Kidney epithelial cell (primary cell): ENCODE measurements around the gene LAMB4. TPM values are rescaled to one million over a fixed set of nuclear protein-coding genes. Genes with fewer than 3 reads are reported as not detected.

ENCODE experiments used
- DNase-seq: peaks from one replicate; pipeline ENCODE4 v3.0.0-alpha.2; 2010; ENCODE audit warnings: low read depth
- H3K27me3 ChIP-seq: 2 replicates; pipeline ENCODE4 v1.6.0; 2011; ENCODE audit warnings: low read length; ENCODE audit not compliant: control insufficient read depth, insufficient read depth
- H3K36me3 ChIP-seq: 2 replicates; pipeline ENCODE4 v1.5.1; 2011; ENCODE audit warnings: low read length; ENCODE audit not compliant: control insufficient read depth, insufficient read depth
- H3K4me3 ChIP-seq: 2 replicates; pipeline ENCODE4 v1.5.1; 2011; ENCODE audit warnings: low read depth, mild to moderate bottlenecking, control low read depth, low read length
- total RNA-seq: library from RNA; depleted of rRNA; stranded (reverse); fragments of >200 nt; gene quantifications from 2 replicates; pipeline ENCODE4 v1.2.3, GENCODE V29; 2015
- TF ChIP-seq, protein P1 (sequence below): IDR thresholded peaks from 2 replicates; pipeline ENCODE4 v1.5.1; 2011; ENCODE audit warnings: mild to moderate bottlenecking, moderate library complexity, low read length, control low read depth, inconsistent platforms; ENCODE audit not compliant: insufficient read depth, poor library complexity, severe bottlenecking

Gene LAMB4
- total RNA-seq, 1 donor from 2014 or later = not detected

DNA sequence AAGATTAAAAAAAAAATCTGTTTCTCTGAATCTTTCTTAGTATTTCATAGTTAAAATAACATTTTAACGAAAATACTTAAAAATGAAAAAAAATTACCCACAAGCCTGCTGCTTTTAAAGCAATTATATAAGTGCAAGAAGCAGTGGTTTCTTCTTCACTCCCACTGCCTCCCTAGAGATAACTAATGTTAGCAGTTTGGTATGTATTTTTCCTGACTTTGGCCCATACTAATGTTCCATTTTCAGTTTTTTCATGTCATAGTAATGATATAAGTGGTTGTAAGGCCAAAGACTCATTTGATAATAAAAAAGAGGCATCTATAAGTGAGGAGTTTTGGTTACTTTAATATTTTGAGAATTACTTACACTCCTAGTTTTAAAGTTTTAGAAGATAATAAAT, 102.9 kb downstream of the LAMB4 start:
- TF ChIP-seq, protein P1, sequence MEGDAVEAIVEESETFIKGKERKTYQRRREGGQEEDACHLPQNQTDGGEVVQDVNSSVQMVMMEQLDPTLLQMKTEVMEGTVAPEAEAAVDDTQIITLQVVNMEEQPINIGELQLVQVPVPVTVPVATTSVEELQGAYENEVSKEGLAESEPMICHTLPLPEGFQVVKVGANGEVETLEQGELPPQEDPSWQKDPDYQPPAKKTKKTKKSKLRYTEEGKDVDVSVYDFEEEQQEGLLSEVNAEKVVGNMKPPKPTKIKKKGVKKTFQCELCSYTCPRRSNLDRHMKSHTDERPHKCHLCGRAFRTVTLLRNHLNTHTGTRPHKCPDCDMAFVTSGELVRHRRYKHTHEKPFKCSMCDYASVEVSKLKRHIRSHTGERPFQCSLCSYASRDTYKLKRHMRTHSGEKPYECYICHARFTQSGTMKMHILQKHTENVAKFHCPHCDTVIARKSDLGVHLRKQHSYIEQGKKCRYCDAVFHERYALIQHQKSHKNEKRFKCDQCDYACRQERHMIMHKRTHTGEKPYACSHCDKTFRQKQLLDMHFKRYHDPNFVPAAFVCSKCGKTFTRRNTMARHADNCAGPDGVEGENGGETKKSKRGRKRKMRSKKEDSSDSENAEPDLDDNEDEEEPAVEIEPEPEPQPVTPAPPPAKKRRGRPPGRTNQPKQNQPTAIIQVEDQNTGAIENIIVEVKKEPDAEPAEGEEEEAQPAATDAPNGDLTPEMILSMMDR = no peak
- H3K27me3 ChIP-seq = no peaks in the 10 kb centered on the region
- DNase-seq = no peak
- no peaks in the 10 kb centered on the region for H3K36me3 ChIP-seq
- no peak overlapping the region for H3K4me3 ChIP-seq

DNA sequence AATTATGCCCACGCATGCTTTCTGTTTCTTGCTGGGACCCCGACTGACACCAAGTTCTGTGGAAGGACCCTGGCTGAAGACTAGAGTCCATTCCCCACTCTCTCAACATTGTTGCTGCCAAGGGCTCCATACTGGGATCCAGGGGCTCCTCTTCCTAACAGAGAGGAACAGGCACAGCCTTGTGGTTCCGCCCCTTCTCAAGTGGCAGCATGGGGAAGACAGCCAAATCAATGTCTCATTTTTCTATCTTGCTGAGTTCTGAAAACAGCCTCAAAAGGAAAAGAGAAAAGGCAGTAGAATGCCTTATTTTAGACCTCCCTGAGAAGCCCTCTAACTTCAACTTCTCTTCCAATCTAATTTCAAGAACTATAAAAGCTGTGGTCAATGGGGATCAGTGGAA, 103.5 kb downstream of the LAMB4 start:
- H3K36me3 ChIP-seq = no peaks in the 10 kb centered on the region
- H3K27me3 ChIP-seq = no peaks in the 10 kb centered on the region
- TF ChIP-seq, protein P1 = no peak
- H3K4me3 ChIP-seq = no peak overlapping the region
- DNase-seq = no peak

DNA sequence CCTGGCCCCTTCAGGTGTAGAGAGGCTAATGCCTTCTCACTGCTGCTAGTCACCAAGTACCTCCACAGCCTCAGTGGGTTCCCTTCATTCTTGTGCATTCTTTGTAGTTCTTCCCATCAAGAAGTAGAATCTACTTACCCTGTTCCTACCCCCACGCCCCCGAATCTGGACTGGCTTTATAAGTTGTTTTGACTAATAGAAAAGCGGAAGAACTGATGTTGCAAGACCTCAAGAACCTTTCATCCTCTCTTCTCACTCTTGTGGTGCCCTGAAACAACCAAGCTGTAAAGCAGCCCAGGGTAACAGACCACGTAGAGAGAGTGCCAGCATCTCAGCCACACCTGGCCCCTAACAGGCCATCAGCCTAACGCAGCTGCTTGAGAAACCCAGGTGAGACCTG, 104.0 kb downstream of the LAMB4 start:
- DNase-seq = no peak
- TF ChIP-seq, protein P1 = no peak
- no peaks in the 10 kb centered on the region for H3K36me3 ChIP-seq
- no peak overlapping the region for H3K4me3 ChIP-seq
- H3K27me3 ChIP-seq = no peaks in the 10 kb centered on the region

DNA sequence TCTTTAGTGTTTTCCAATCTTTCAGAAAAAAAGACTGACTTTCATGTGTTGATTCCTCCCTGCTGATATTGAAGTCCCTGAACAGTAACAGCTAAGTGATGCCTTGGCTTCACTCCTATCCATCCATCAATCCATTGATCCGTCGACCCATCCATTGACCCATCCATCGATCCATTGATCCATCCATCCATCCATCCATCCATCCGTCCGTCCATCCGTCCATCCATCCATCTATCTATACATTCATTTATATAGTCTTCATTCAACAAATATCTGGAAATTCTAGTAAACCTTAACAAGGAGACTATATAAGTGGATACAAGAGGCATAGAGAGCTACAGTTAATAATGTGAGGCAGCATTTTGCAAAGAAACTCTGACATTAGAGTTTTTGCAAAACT, 105.6 kb downstream of the LAMB4 start:
- TF ChIP-seq, protein P1 = no peak
- Histone ChIP-seq H3K27me3 (no peaks in the 10 kb centered on the region), H3K4me3 (no peak overlapping the region), H3K36me3 (no peaks in the 10 kb centered on the region)
- DNase-seq = no peak

- Histone ChIP-seq H3K36me3 (no peaks in the 10 kb centered on the region), H3K4me3 (no peak overlapping the region), H3K27me3 (no peaks in the 10 kb centered on the region)
- TF ChIP-seq, protein P1 = no peak
- no peak for DNase-seq
Measured at GRCh38 chr7:108020585-108020984, 109.6 kb downstream of the LAMB4 start.

DNA sequence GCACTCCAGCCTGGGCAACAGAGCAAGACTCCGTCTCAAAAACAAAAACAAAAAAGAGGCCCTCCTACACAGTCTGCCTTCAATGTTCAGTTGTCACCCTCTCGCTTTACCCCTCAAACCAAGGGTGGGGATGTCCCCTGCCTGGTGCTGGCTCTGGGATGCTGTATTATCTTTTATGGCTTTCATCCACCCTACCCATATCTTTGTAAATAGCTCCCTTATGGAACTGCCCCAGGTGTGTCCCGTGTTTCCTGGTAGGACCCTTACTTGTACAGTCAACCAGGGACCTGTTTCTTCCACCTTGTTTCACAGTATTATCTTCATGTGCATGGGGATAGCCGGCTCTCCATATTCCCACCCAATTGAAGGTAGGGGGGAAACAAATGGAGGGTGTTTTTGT, 111.5 kb downstream of the LAMB4 start:
- TF ChIP-seq, protein P1 = no peak
- DNase-seq = no peak
- Histone ChIP-seq H3K4me3 (no peak overlapping the region), H3K27me3 (no peaks in the 10 kb centered on the region), H3K36me3 (no peaks in the 10 kb centered on the region)
